AG04450 (cell line): ENCODE results near the gene JSRP1. TPM values are rescaled to one million over a fixed set of nuclear protein-coding genes. Genes with fewer than 3 reads are reported as not detected.

Source experiments
- CTCF ChIA-PET: fragments of 300-600, 350-600 bp; formaldehyde crosslinking; extraction: SDS; loops from one replicate; lab custom pipeline; 2022; ENCODE audit warnings: antibody characterized with exemption, inconsistent platforms; lab: Charles Lee
- POLR2A ChIA-PET: fragments of 350-600 bp; formaldehyde crosslinking; extraction: SDS; loops from one replicate; lab custom pipeline; 2021; ENCODE audit warnings: antibody characterized with exemption, inconsistent platforms; lab: Yijun Ruan, JAX
- DNase-seq: peaks from one replicate; pipeline ENCODE4 v3.0.0-alpha.2; 2011; ENCODE audit warnings: low read depth, low spot score
- H3K27ac ChIP-seq: one replicate; pipeline ENCODE4 v1.5.1; 2012; ENCODE audit warnings: low read depth, low read length, control low read depth
- H3K27me3 ChIP-seq: one replicate; pipeline ENCODE4 v1.6.0; 2012; ENCODE audit warnings: low read length; ENCODE audit not compliant: control insufficient read depth, insufficient read depth
- H3K4me3 ChIP-seq: 2 replicates; pipeline ENCODE4 v1.5.1; 2011; ENCODE audit warnings: mild to moderate bottlenecking, low read depth, low read length, control low read depth
- H3K9me3 ChIP-seq: 2 replicates; pipeline ENCODE4 v1.5.1; 2012; ENCODE audit warnings: low read length; ENCODE audit not compliant: control insufficient read depth, insufficient read depth
- polyA plus RNA-seq: library from polyadenylated mRNA; depleted of rRNA; stranded (reverse); fragments of >200 nt; gene quantifications from 2 replicates; pipeline ENCODE4 v1.2.3, GENCODE V29; 2011
- TF ChIP-seq, protein P1 (sequence below): IDR thresholded peaks from 2 replicates; pipeline ENCODE4 v1.5.1; 2011; ENCODE audit warnings: low read depth, low read length, control low read depth, inconsistent platforms

JSRP1 gene
- polyA plus RNA-seq, 1 experiment = not detected

DNA sequence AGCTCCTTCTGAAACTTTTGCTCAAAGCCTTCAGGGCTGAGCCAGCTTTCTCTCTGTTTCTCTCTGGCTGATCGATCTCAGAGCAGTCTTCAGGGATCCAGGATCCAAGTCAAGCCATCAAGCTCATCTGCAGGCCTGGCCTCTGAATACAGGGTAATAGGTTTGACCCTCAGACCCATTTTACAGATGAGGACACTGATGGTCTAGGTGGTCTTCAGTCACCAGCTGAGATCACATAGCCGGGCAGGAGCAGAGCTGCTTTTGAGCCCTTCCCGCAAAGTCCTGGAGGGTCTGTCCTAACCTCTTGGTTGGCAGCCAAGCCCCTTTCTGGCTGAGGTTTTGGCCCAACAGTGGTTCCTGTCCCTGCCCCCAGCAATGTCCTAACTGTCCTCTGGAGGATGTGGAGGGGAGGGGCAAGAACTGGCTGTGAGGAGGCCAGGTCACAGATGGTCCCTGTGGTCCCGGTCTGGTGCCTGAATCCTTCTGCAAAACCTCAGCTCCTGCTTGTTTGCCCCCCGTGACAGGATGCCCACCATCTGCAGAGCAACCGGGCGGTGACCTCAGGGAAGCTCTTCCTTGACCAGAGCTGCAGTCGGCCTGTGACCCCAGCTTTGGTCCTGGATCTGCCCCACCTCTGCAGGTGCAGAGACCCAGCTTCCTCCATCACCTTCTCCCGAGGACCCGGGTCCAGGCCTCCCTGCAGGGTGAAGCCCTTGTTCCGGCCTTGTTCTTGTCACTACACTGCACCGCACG lies 31.5 kb upstream of the JSRP1 start:
- TF ChIP-seq, protein P1, sequence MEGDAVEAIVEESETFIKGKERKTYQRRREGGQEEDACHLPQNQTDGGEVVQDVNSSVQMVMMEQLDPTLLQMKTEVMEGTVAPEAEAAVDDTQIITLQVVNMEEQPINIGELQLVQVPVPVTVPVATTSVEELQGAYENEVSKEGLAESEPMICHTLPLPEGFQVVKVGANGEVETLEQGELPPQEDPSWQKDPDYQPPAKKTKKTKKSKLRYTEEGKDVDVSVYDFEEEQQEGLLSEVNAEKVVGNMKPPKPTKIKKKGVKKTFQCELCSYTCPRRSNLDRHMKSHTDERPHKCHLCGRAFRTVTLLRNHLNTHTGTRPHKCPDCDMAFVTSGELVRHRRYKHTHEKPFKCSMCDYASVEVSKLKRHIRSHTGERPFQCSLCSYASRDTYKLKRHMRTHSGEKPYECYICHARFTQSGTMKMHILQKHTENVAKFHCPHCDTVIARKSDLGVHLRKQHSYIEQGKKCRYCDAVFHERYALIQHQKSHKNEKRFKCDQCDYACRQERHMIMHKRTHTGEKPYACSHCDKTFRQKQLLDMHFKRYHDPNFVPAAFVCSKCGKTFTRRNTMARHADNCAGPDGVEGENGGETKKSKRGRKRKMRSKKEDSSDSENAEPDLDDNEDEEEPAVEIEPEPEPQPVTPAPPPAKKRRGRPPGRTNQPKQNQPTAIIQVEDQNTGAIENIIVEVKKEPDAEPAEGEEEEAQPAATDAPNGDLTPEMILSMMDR = no peak
- ChIA-PET POLR2A (no interaction called here), CTCF (no interaction called here)
- H3K27ac ChIP-seq = no peak overlapping the region
- H3K27me3 ChIP-seq = peaks cover 44% of the 10 kb centered on the region
- no peak overlapping the region for H3K4me3 ChIP-seq
- no peak for DNase-seq
- H3K9me3 ChIP-seq = peaks cover 4% of the 10 kb centered on the region; the same call in 1 of the 2 replicates

DNA sequence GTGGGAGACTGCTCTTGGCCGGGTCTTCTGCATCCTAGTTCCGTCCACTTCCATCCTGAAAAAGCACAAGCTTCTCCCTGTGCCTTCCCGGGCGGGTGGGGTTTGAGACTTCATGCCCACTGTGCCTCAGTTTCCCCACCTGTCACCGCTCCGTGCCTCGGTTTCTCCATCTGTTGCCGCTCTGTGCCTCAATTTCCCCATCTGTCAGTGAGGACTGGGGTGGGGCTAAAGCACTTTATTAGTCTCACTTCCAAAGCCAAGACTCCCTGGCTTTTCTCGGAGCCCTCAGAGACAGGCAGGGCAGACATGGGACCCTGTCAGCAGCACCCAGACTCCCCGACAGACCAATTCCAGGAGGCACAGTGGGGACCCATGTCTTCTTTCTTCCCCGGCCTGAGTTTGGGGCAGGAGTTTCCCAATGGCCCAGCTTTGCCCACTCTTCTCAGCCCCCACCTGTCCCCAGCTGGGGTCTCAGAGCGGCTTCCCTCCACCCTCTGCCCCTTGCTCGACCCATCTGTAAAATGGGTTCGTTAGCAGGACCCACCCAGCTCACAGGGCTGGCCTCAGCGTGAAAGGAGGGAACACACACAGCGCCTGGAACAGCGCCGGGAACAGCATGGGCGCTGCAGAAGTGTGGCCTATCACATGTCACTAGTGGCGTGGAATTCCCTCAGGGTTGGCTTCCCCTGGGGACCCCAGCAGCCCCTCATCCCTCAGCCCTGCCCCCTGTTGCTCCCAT lies 30.4 kb upstream of the JSRP1 start:
- CTCF ChIA-PET = no interaction called here
- no peak overlapping the region for H3K4me3 ChIP-seq
- POLR2A ChIA-PET = interaction anchor here (0.5 to 1.8 kb wide), 2 partner anchors 8 to 220 kb away, joined by 3 to 6 read pairs; no protein-coding TSS in a partner anchor
- TF ChIP-seq, protein P1 = no peak
- peaks cover 39% of the 10 kb centered on the region for H3K27me3 ChIP-seq
- no peak overlapping the region for H3K27ac ChIP-seq
- no peak for DNase-seq
- H3K9me3 ChIP-seq = peaks cover 4% of the 10 kb centered on the region; the same call in 1 of the 2 replicates

DNA sequence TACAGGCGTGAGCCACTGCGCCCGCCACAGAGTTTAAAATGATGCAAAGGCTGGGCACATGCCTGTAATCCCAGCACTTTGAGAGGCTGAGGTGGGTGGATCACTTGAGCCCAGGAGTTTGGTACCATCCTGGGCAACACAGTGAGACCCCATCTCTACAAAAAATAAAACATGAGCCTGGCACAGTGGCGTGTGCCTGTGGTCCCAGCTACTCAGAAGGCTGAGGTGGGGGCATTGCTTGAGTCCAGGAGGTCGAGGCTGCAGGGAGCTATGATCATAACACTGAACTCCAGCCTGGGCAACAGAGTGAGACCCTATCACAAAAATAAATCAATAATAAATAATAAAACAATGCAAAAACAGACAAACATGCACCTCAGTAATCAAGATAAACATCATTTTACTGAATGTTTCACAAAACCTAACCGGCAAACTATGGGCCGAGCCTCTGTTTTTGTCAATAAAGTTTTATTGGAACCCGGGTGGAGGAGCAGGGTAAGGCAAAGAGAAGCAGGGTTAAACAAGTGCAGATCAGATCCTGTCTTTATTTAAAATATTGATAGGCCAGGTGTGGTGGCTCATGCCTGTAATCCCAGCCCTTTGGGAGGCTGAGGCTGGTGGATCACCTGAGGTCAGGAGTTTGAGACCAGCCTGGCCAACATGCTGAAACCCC lies 27.8 kb upstream of the JSRP1 start:
- Histone ChIP-seq H3K4me3 (no peak overlapping the region), H3K27ac (no peak overlapping the region), H3K9me3 (peaks cover 4% of the 10 kb centered on the region; the same call in 1 of the 2 replicates), H3K27me3 (peaks cover 21% of the 10 kb centered on the region)
- TF ChIP-seq, protein P1 = no peak
- POLR2A ChIA-PET = no interaction called here
- CTCF ChIA-PET = interaction anchor here (1.2 kb wide), 1 partner anchor 10 kb away, joined by 5 read pairs; no protein-coding TSS in a partner anchor
- no peak for DNase-seq

DNA sequence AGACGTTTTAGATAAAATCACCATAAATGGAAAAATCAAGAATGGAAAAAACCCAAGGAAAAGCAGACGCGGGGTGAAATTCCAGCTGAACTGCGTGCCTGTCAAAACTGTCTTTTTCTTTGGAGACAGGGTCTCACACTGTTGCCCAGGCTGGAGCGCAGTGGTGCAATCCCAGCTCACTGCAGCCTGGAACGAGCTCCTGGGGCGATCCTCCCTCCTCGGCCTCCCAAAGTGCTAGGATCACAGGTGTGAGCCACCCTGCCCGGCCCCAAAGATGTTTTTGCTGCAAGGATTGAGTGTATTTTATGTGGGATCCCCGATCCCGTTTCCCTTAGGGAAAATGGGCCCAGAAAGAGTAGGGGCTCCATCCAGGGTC lies 26.6 kb upstream of the JSRP1 start:
- H3K9me3 ChIP-seq = peaks cover 4% of the 10 kb centered on the region; the same call in 1 of the 2 replicates
- TF ChIP-seq, protein P1 = no peak
- no peak overlapping the region for H3K4me3 ChIP-seq
- peaks cover 11% of the 10 kb centered on the region for H3K27me3 ChIP-seq
- POLR2A ChIA-PET = interaction anchor here (1.3 kb wide), 1 partner anchor 12 kb away, joined by 3 read pairs; no protein-coding TSS in a partner anchor
- DNase-seq = no peak
- CTCF ChIA-PET = no interaction called here
- H3K27ac ChIP-seq = no peak overlapping the region
